ENCODE results near the gene TREX2. TPM values are rescaled to one million over a fixed set of nuclear protein-coding genes. Genes with fewer than 3 reads are reported as not detected.

TREX2 gene
- total RNA-seq, 1 donor from 2014 or later, result 3.7 TPM

- H3K27ac ChIP-seq (ENCODE audit: low read depth, low read length), result no peak overlapping the region
These were observed 22.2 kb upstream of the TREX2 start for GRCh38 chrX:153468008-153468580.

GRCh38 chrX:153465691-153466380, 20.0 kb upstream of the TREX2 start:
- Histone ChIP-seq H3K27me3 (ENCODE audit: control insufficient read depth in 3 of 3, insufficient read depth in 3 of 3, low read length in 3 of 3) (no peaks in the 10 kb centered on the region), H3K9me3 (ENCODE audit: control insufficient read depth in 3 of 3, low read length in 3 of 3) (no peaks in the 10 kb centered on the region), H3K4me1 (ENCODE audit: control insufficient read depth in 3 of 3, insufficient read depth in 3 of 3, low read length in 3 of 3) (peaks cover 6 to 12% (median 8%) of the 10 kb centered on the region in 3 donors), H3K9ac (ENCODE audit: low read depth in 1 of 3, low read length in 3 of 3) (no peak overlapping the region), H3K27ac (ENCODE audit: low read depth, low read length) (no peak overlapping the region), H3K4me3 (ENCODE audit: low read length in 3 of 3) (no peak overlapping the region), H3K36me3 (ENCODE audit: control insufficient read depth in 3 of 3, insufficient read depth in 3 of 3, low read length in 3 of 3) (peaks cover 0 to 3% (median 0%) of the 10 kb centered on the region in 3 donors)

More at GRCh38 chrX:153468008-153468580, 22.2 kb upstream of the TREX2 start:
- H3K36me3 ChIP-seq (ENCODE audit: control insufficient read depth in 3 of 3, insufficient read depth in 3 of 3, low read length in 3 of 3), result peaks cover 0 to 3% (median 0%) of the 10 kb centered on the region in 3 donors
- no peaks in the 10 kb centered on the region for H3K9me3 ChIP-seq (ENCODE audit: control insufficient read depth in 3 of 3, low read length in 3 of 3)
- no peak overlapping the region for H3K4me3 ChIP-seq (ENCODE audit: low read length in 3 of 3)
- H3K9ac ChIP-seq (ENCODE audit: low read depth in 1 of 3, low read length in 3 of 3), result no peak overlapping the region
- no peaks in the 10 kb centered on the region for H3K27me3 ChIP-seq (ENCODE audit: control insufficient read depth in 3 of 3, insufficient read depth in 3 of 3, low read length in 3 of 3)
- peaks cover 9 to 15% (median 12%) of the 10 kb centered on the region in 3 donors for H3K4me1 ChIP-seq (ENCODE audit: control insufficient read depth in 3 of 3, insufficient read depth in 3 of 3, low read length in 3 of 3)

GRCh38 chrX:153464116-153464515, 18.3 kb upstream of the TREX2 start:
- Histone ChIP-seq H3K36me3 (ENCODE audit: control insufficient read depth in 3 of 3, insufficient read depth in 3 of 3, low read length in 3 of 3) (peaks cover 0 to 3% (median 0%) of the 10 kb centered on the region in 3 donors), H3K4me3 (ENCODE audit: low read length in 3 of 3) (no peak overlapping the region), H3K4me1 (ENCODE audit: control insufficient read depth in 3 of 3, insufficient read depth in 3 of 3, low read length in 3 of 3) (peaks cover 0 to 7% (median 0%) of the 10 kb centered on the region in 3 donors), H3K27me3 (ENCODE audit: control insufficient read depth in 3 of 3, insufficient read depth in 3 of 3, low read length in 3 of 3) (no peaks in the 10 kb centered on the region), H3K9me3 (ENCODE audit: control insufficient read depth in 3 of 3, low read length in 3 of 3) (no peaks in the 10 kb centered on the region), H3K27ac (ENCODE audit: low read depth, low read length) (no peak overlapping the region), H3K9ac (ENCODE audit: low read depth in 1 of 3, low read length in 3 of 3) (no peak overlapping the region)

GRCh38 chrX:153463556-153463955, 17.7 kb upstream of the TREX2 start:
- Histone ChIP-seq H3K4me1 (ENCODE audit: control insufficient read depth in 3 of 3, insufficient read depth in 3 of 3, low read length in 3 of 3) (peaks cover 0 to 3% (median 0%) of the 10 kb centered on the region in 3 donors), H3K4me3 (ENCODE audit: low read length in 3 of 3) (no peak overlapping the region), H3K9ac (ENCODE audit: low read depth in 1 of 3, low read length in 3 of 3) (no peak overlapping the region), H3K27me3 (ENCODE audit: control insufficient read depth in 3 of 3, insufficient read depth in 3 of 3, low read length in 3 of 3) (no peaks in the 10 kb centered on the region), H3K27ac (ENCODE audit: low read depth, low read length) (no peak overlapping the region), H3K36me3 (ENCODE audit: control insufficient read depth in 3 of 3, insufficient read depth in 3 of 3, low read length in 3 of 3) (peaks cover 0 to 3% (median 0%) of the 10 kb centered on the region in 3 donors), H3K9me3 (ENCODE audit: control insufficient read depth in 3 of 3, low read length in 3 of 3) (no peaks in the 10 kb centered on the region)

- Histone ChIP-seq H3K4me3 (ENCODE audit: low read length in 3 of 3) (no peak overlapping the region), H3K36me3 (ENCODE audit: control insufficient read depth in 3 of 3, insufficient read depth in 3 of 3, low read length in 3 of 3) (peaks cover 0 to 3% (median 0%) of the 10 kb centered on the region in 3 donors), H3K27me3 (ENCODE audit: control insufficient read depth in 3 of 3, insufficient read depth in 3 of 3, low read length in 3 of 3) (no peaks in the 10 kb centered on the region), H3K4me1 (ENCODE audit: control insufficient read depth in 3 of 3, insufficient read depth in 3 of 3, low read length in 3 of 3) (peaks cover 0 to 4% (median 3%) of the 10 kb centered on the region in 3 donors), H3K27ac (ENCODE audit: low read depth, low read length) (no peak overlapping the region), H3K9me3 (ENCODE audit: control insufficient read depth in 3 of 3, low read length in 3 of 3) (no peaks in the 10 kb centered on the region), H3K9ac (ENCODE audit: low read depth in 1 of 3, low read length in 3 of 3) (no peak overlapping the region)
These were observed 17.2 kb upstream of the TREX2 start for GRCh38 chrX:153463031-153463430.

GRCh38 chrX:153462291-153462690, 16.4 kb upstream of the TREX2 start:
- Histone ChIP-seq H3K4me1 (ENCODE audit: control insufficient read depth in 3 of 3, insufficient read depth in 3 of 3, low read length in 3 of 3) (peaks cover 0 to 10% (median 6%) of the 10 kb centered on the region in 3 donors), H3K9ac (ENCODE audit: low read depth in 1 of 3, low read length in 3 of 3) (no peak overlapping the region), H3K27me3 (ENCODE audit: control insufficient read depth in 3 of 3, insufficient read depth in 3 of 3, low read length in 3 of 3) (no peaks in the 10 kb centered on the region), H3K4me3 (ENCODE audit: low read length in 3 of 3) (no peak overlapping the region), H3K27ac (ENCODE audit: low read depth, low read length) (no peak overlapping the region), H3K36me3 (ENCODE audit: control insufficient read depth in 3 of 3, insufficient read depth in 3 of 3, low read length in 3 of 3) (peaks cover 0 to 2% (median 0%) of the 10 kb centered on the region in 3 donors), H3K9me3 (ENCODE audit: control insufficient read depth in 3 of 3, low read length in 3 of 3) (no peaks in the 10 kb centered on the region)

GRCh38 chrX:153460826-153461225, 15.0 kb upstream of the TREX2 start:
- Histone ChIP-seq H3K36me3 (ENCODE audit: control insufficient read depth in 3 of 3, insufficient read depth in 3 of 3, low read length in 3 of 3) (peaks cover 0 to 2% (median 2%) of the 10 kb centered on the region in 3 donors), H3K27me3 (ENCODE audit: control insufficient read depth in 3 of 3, insufficient read depth in 3 of 3, low read length in 3 of 3) (no peaks in the 10 kb centered on the region), H3K9ac (ENCODE audit: low read depth in 1 of 3, low read length in 3 of 3) (no peak overlapping the region), H3K27ac (ENCODE audit: low read depth, low read length) (no peak overlapping the region), H3K4me1 (ENCODE audit: control insufficient read depth in 3 of 3, insufficient read depth in 3 of 3, low read length in 3 of 3) (peaks cover 8 to 25% (median 20%) of the 10 kb centered on the region in 3 donors), H3K9me3 (ENCODE audit: control insufficient read depth in 3 of 3, low read length in 3 of 3) (no peaks in the 10 kb centered on the region), H3K4me3 (ENCODE audit: low read length in 3 of 3) (no peak overlapping the region)

GRCh38 chrX:153459986-153460385, 14.1 kb upstream of the TREX2 start:
- Histone ChIP-seq H3K9ac (ENCODE audit: low read depth in 1 of 3, low read length in 3 of 3) (no peak overlapping the region), H3K27ac (ENCODE audit: low read depth, low read length) (no peak overlapping the region), H3K4me3 (ENCODE audit: low read length in 3 of 3) (no peak overlapping the region), H3K4me1 (ENCODE audit: control insufficient read depth in 3 of 3, insufficient read depth in 3 of 3, low read length in 3 of 3) (peaks cover 8 to 29% (median 20%) of the 10 kb centered on the region in 3 donors), H3K27me3 (ENCODE audit: control insufficient read depth in 3 of 3, insufficient read depth in 3 of 3, low read length in 3 of 3) (no peaks in the 10 kb centered on the region), H3K36me3 (ENCODE audit: control insufficient read depth in 3 of 3, insufficient read depth in 3 of 3, low read length in 3 of 3) (peaks cover 0 to 2% (median 2%) of the 10 kb centered on the region in 3 donors), H3K9me3 (ENCODE audit: control insufficient read depth in 3 of 3, low read length in 3 of 3) (no peaks in the 10 kb centered on the region)

- Histone ChIP-seq H3K4me1 (ENCODE audit: control insufficient read depth in 3 of 3, insufficient read depth in 3 of 3, low read length in 3 of 3) (peaks cover 8 to 29% (median 20%) of the 10 kb centered on the region in 3 donors), H3K9me3 (ENCODE audit: control insufficient read depth in 3 of 3, low read length in 3 of 3) (no peaks in the 10 kb centered on the region), H3K36me3 (ENCODE audit: control insufficient read depth in 3 of 3, insufficient read depth in 3 of 3, low read length in 3 of 3) (peaks cover 0 to 2% (median 0%) of the 10 kb centered on the region in 3 donors), H3K27ac (ENCODE audit: low read depth, low read length) (no peak overlapping the region), H3K9ac (ENCODE audit: low read depth in 1 of 3, low read length in 3 of 3) (no peak overlapping the region), H3K4me3 (ENCODE audit: low read length in 3 of 3) (no peak overlapping the region), H3K27me3 (ENCODE audit: control insufficient read depth in 3 of 3, insufficient read depth in 3 of 3, low read length in 3 of 3) (no peaks in the 10 kb centered on the region)
These were observed 12.6 kb upstream of the TREX2 start for GRCh38 chrX:153458476-153458875.

GRCh38 chrX:153457827-153458466, 12.1 kb upstream of the TREX2 start:
- Histone ChIP-seq H3K9me3 (ENCODE audit: control insufficient read depth in 3 of 3, low read length in 3 of 3) (no peaks in the 10 kb centered on the region), H3K36me3 (ENCODE audit: control insufficient read depth in 3 of 3, insufficient read depth in 3 of 3, low read length in 3 of 3) (peaks cover 0 to 2% (median 0%) of the 10 kb centered on the region in 3 donors), H3K4me1 (ENCODE audit: control insufficient read depth in 3 of 3, insufficient read depth in 3 of 3, low read length in 3 of 3) (peaks cover 8 to 29% (median 20%) of the 10 kb centered on the region in 3 donors), H3K4me3 (ENCODE audit: low read length in 3 of 3) (no peak overlapping the region), H3K27ac (ENCODE audit: low read depth, low read length) (no peak overlapping the region), H3K27me3 (ENCODE audit: control insufficient read depth in 3 of 3, insufficient read depth in 3 of 3, low read length in 3 of 3) (no peaks in the 10 kb centered on the region), H3K9ac (ENCODE audit: low read depth in 1 of 3, low read length in 3 of 3) (no peak overlapping the region)

Measured in skeletal muscle tissue (tissue), 4 donors.